Measurements from ENCODE around the gene ZNF23.

Gene ZNF23

DNA sequence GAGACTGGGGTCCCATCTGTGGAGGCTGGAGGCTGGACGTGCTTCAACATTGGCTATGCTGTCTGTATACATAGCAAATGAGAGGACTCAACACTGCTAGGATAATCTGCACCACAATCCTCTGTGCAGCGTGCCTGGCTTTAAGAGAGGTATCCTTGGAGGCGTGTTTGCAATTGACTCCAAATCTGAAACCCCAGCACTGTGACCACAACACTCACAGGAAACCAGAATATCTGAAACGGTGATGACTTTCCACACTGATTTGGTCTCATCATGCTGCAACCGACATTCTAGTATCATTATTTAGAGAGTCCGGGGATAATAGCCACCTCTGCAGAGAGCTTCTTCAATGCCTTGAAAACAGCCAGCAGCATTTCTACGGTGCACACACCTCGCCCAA, 55.3 kb downstream of the ZNF23 start:
- DNase-seq, result no peak
- no peak overlapping the region for H3K27ac Mint-ChIP-seq
- H3K9me3 Mint-ChIP-seq, result no peaks in the 10 kb centered on the region
- H3K4me3 Mint-ChIP-seq, result no peak overlapping the region
- peaks cover 8% of the 10 kb centered on the region for H3K4me1 Mint-ChIP-seq (ENCODE audit: low read depth)
- peaks cover 52% of the 10 kb centered on the region for H3K27me3 Mint-ChIP-seq
- no peaks in the 10 kb centered on the region for H3K36me3 Mint-ChIP-seq (ENCODE audit: low read depth)

DNA sequence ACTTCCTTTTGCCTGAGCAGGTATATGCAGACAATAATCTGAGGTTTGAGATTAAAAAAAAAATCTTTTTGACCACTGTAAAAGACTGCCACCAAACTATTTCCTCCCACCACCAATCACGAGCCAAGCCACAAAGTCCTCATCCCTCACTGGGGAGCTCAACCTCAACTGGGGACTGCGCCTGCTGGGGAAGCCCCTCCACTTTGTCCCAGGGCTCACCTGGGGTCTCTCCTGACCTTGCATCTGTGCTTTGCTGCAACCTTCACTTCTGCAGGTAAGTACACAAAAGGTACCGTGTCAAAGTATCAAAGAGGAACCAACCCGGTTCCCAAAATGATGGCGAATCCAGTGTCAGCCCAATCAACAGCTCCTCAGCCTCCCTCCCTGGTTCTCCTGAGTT, 55.7 kb downstream of the ZNF23 start:
- Mint-ChIP-seq H3K4me3 (no peak overlapping the region), H3K27me3 (peaks cover 50% of the 10 kb centered on the region), H3K9me3 (no peaks in the 10 kb centered on the region), H3K4me1 (ENCODE audit: low read depth) (peaks cover 8% of the 10 kb centered on the region), H3K27ac (no peak overlapping the region), H3K36me3 (ENCODE audit: low read depth) (no peaks in the 10 kb centered on the region)
- DNase-seq, result no peak

DNA sequence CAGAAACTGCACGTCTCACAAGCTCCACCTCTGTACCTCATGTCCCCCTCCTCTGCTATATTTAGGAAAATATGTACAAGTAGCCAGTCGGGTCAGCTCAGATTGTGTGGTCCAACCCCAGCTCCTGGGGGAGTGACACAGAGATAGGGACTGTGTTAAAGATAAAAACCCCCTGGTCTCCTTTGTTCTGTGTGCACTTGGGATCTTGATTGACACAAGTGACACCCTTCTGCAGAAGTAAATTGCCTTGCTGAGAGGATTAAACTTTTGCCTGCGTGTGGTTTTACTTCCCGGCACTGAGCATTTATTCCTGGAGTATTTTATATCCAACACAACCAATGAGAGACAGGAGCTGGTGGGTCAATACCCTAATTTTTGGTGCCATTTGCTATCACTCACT, 57.7 kb downstream of the ZNF23 start:
- no peak for DNase-seq
- H3K27me3 Mint-ChIP-seq, result peaks cover 56% of the 10 kb centered on the region
- H3K4me1 Mint-ChIP-seq (ENCODE audit: low read depth), result peaks cover 8% of the 10 kb centered on the region
- no peak overlapping the region for H3K4me3 Mint-ChIP-seq
- no peak overlapping the region for H3K27ac Mint-ChIP-seq
- H3K36me3 Mint-ChIP-seq (ENCODE audit: low read depth), result no peaks in the 10 kb centered on the region
- H3K9me3 Mint-ChIP-seq, result no peaks in the 10 kb centered on the region

DNA sequence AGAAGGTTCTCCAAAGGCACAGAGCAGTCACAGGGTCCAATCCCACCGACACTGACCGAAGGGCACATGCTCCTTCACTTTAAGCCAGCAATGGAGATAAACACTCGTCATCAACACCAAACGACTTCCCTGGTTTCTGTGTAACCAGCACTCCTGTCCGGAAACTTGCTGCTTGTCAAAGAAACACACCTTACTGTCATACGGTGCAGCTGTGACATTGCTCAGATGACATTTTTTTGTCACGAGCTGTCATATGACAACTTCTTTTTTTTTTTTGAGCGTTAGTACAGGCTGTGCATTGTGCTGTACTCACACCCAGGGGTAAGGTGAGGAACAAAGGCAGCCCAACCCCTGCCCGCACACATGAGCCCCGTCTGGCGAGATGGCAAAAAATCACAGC, 59.4 kb downstream of the ZNF23 start:
- no peaks in the 10 kb centered on the region for H3K9me3 Mint-ChIP-seq
- no peaks in the 10 kb centered on the region for H3K36me3 Mint-ChIP-seq (ENCODE audit: low read depth)
- no peak overlapping the region for H3K4me3 Mint-ChIP-seq
- H3K4me1 Mint-ChIP-seq (ENCODE audit: low read depth), result peaks cover 8% of the 10 kb centered on the region
- DNase-seq, result no peak
- no peak overlapping the region for H3K27ac Mint-ChIP-seq
- H3K27me3 Mint-ChIP-seq, result peaks cover 50% of the 10 kb centered on the region

DNA sequence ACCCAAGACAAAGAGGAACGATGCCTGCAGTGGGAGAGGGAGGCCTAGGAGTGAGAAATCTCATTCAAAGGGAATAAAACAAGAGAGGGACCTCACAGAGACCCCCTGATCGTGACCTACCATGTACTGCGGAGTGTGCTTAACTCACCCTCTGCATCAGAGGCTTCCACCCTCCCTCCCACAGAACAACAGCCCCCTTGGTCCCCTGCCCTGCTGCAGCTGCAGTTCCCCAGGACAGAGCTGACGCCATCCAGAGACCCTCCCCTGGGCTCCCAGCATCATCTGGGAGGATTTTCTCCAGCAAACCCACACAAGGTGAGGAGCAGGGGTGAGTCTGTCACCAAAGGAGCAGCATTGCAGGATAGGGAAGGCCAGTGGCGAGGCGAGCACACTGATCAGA, 60.0 kb downstream of the ZNF23 start:
- Mint-ChIP-seq H3K36me3 (ENCODE audit: low read depth) (no peaks in the 10 kb centered on the region), H3K4me3 (no peak overlapping the region), H3K27me3 (peaks cover 50% of the 10 kb centered on the region), H3K4me1 (ENCODE audit: low read depth) (peaks cover 8% of the 10 kb centered on the region), H3K9me3 (no peaks in the 10 kb centered on the region), H3K27ac (no peak overlapping the region)
- no peak for DNase-seq

DNA sequence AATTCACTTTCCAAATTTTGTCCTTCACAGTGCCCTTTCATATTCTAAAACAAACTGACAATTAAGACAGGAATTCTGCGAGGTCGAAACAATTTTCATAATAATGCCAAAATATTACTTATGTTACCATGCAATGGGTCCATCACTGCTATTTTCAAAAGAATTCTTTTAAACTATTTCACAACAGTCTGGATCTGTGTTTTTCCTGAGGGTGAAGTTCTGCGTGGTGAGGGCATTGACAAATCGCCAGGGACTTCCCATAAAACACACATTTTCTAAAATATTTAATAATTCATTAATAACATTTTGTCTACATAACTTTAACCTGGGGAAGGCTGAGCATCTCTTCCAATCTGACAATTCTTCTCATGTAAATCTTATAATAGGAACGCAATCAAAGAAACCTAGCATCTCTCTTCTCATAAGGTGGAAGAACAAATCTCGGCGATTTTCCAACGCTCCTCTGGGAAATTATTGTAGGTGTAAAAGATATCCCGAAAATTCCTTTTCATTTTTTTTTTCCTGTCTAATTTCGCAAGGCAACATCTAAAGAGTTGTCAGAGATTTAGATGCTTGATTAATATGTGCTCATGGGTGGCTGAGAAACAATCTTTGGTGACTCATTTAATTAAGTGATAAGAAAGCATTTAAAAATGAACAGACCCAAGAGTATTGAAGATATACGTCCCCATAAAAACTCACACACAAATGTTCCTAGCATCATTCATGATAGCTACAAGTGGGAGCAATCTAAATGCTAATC, 62.1 kb downstream of the ZNF23 start:
- H3K4me3 Mint-ChIP-seq, result no peak overlapping the region
- H3K4me1 Mint-ChIP-seq (ENCODE audit: low read depth), result no peaks in the 10 kb centered on the region
- no peaks in the 10 kb centered on the region for H3K9me3 Mint-ChIP-seq
- DNase-seq, result no peak
- H3K27me3 Mint-ChIP-seq, result peaks cover 42% of the 10 kb centered on the region
- no peak overlapping the region for H3K27ac Mint-ChIP-seq
- no peaks in the 10 kb centered on the region for H3K36me3 Mint-ChIP-seq (ENCODE audit: low read depth)

All from activated T-cell treated with anti-CD3 and anti-CD28 coated beads, Interleukin-2, amount 50 U/mL, for 24 hours (primary cell).